Activated naive CD8-positive, alpha-beta T cell treated with anti-CD3 and anti-CD28 coated beads, Interleukin-2, amount 10 ng/mL, durations not matched to agents 7 days and 5 days (primary cell): ENCODE measurements around the gene KIFBP. TPM values are rescaled to one million over a fixed set of nuclear protein-coding genes. Genes with fewer than 3 reads are reported as not detected.
"Not testable (repeated sequence)": the region's sequence is repeated elsewhere in the genome, so short reads cannot be mapped to it uniquely, and the experiment has no call there.

Source experiments
- ATAC-seq: fragments of 150-1000 bp; cut with Tn5 transposase; one replicate; pipeline ENCODE4 v1.10.0; 2021; ENCODE audit warnings: low read depth, moderate library complexity
- POLR2A ChIA-PET: fragments of 350-600 bp; sonication (Branson Sonifier 250); formaldehyde crosslinking; loops from one replicate; lab custom pipeline; 2021; ENCODE audit warnings: antibody characterized with exemption; lab: Charles Lee
- DNase-seq: peaks from one replicate; pipeline ENCODE4 v3.0.0; 2021
- H3K27ac Mint-ChIP-seq: one replicate; pipeline ENCODE4 v1.8.0; 2022; ENCODE audit warnings: mild to moderate bottlenecking, mixed read lengths
- H3K27me3 Mint-ChIP-seq: one replicate; pipeline ENCODE4 v1.8.0; 2022; ENCODE audit warnings: mild to moderate bottlenecking, moderate library complexity, mixed read lengths
- H3K36me3 Mint-ChIP-seq: one replicate; pipeline ENCODE4 v1.8.0; 2021; ENCODE audit warnings: mild to moderate bottlenecking, mixed read lengths
- H3K4me1 Mint-ChIP-seq: one replicate; pipeline ENCODE4 v1.8.0; 2021; ENCODE audit warnings: mixed read lengths
- H3K4me3 Mint-ChIP-seq: one replicate; pipeline ENCODE4 v1.8.0; 2022; ENCODE audit warnings: mild to moderate bottlenecking, moderate library complexity, mixed read lengths
- H3K9me3 Mint-ChIP-seq: one replicate; pipeline ENCODE4 v1.8.0; 2021; ENCODE audit warnings: mixed read lengths
- total RNA-seq, 2 experiments: library from RNA; stranded (reverse); gene quantifications; one replicate each; pipeline ENCODE4 v1.2.3, GENCODE V29; 2021

KIFBP gene
- total RNA-seq, 2 experiments from 2014 or later = 13.7 TPM

- Mint-ChIP-seq H3K4me1 (peaks cover 5% of the 10 kb centered on the region), H3K9me3 (no peaks in the 10 kb centered on the region), H3K27ac (no peak overlapping the region), H3K4me3 (no peak overlapping the region), H3K27me3 (no peaks in the 10 kb centered on the region), H3K36me3 (peaks cover 22% of the 10 kb centered on the region)
- POLR2A ChIA-PET = no interaction called here
- no peak for ATAC-seq
- DNase-seq = no peak
Measured at GRCh38 chr10:69010151-69010640, 21.6 kb downstream of the KIFBP start.

DNA sequence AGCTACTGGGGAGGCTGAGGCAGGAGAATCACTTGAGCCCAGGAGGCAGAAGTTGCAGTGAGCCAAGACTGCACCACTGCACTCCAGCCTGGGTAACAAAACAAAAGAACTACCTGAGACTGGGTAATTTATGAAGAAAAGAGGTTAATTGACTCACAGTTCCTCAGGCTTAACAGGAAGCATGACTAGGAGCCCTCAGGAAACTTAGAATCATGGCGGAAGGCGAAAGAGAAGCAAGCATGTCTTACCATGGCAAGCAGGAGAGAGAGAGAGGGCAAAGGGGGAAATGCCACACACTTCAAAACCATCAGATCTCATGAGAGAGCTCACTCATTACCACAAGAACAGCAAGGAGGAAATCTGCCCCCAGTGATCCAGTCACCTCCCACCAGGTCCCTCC is 24.2 kb downstream of the KIFBP start:
- H3K9me3 Mint-ChIP-seq, POLR2A ChIA-PET, H3K27me3 Mint-ChIP-seq, ATAC-seq, DNase-seq, H3K27ac Mint-ChIP-seq, H3K4me3 Mint-ChIP-seq, H3K4me1 Mint-ChIP-seq: not testable (repeated sequence)
- peaks cover 32% of the 10 kb centered on the region for H3K36me3 Mint-ChIP-seq

DNA sequence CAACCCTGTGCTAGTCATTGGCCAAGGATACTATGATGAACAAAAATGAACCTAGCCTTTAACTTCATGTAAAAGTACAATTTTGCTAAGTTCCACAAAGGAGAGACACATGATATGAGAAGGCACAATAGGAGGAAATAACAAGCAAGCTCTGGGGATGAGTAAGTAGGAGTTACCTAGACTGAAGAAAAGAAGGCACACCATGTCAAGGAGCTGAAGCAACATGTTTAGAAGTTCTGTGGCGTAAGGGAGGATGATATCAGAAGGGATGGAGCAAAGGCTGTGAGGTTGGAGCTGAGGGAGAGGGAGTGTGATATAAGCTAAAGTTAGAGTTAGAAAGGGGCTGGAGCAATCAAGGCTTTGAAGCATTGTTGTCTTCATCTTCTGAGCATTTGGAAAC is 25.6 kb downstream of the KIFBP start:
- no peaks in the 10 kb centered on the region for H3K9me3 Mint-ChIP-seq
- H3K27ac Mint-ChIP-seq = no peak overlapping the region
- peaks cover 5% of the 10 kb centered on the region for H3K4me1 Mint-ChIP-seq
- no peak for ATAC-seq
- peaks cover 39% of the 10 kb centered on the region for H3K36me3 Mint-ChIP-seq
- POLR2A ChIA-PET = interaction anchor here (0.5 to 1.1 kb wide), 2 partner anchors 40 to 76 kb away, joined by 3 read pairs; no protein-coding TSS in a partner anchor
- DNase-seq = no peak
- H3K27me3 Mint-ChIP-seq = no peaks in the 10 kb centered on the region
- H3K4me3 Mint-ChIP-seq = no peak overlapping the region

- POLR2A ChIA-PET = no interaction called here
- peaks cover 22% of the 10 kb centered on the region for H3K36me3 Mint-ChIP-seq
- H3K27ac Mint-ChIP-seq = no peak overlapping the region
- H3K4me3 Mint-ChIP-seq = no peak overlapping the region
- no peaks in the 10 kb centered on the region for H3K27me3 Mint-ChIP-seq
- ATAC-seq (no peak), DNase-seq (no peak)
- no peaks in the 10 kb centered on the region for H3K9me3 Mint-ChIP-seq
- H3K4me1 Mint-ChIP-seq = no peaks in the 10 kb centered on the region
Measured at GRCh38 chr10:69018613-69019012, 30.0 kb downstream of the KIFBP start.

DNA sequence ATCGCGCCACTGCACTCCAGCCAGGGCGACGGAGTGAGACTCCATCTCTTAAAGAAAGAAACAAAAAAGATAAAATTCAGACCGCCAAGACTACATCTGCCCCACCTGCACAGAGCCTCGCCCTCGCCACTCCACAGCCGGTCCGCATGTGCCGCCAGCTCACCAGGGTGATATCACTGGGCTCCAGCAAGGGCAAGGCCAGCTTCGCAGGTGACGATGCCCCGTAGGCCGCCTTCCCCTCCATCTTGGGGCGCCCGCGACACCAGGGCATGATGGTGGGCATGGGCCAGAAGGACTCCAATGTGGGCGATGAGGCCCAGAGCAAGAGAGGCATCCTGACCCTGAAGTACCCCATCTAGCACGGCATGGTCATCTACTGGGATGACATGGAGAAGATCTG is 34.0 kb downstream of the KIFBP start:
- peaks cover 5% of the 10 kb centered on the region for H3K4me1 Mint-ChIP-seq
- DNase-seq (no peak), ATAC-seq (no peak)
- POLR2A ChIA-PET = no interaction called here
- no peaks in the 10 kb centered on the region for H3K9me3 Mint-ChIP-seq
- H3K36me3 Mint-ChIP-seq = peaks cover 9% of the 10 kb centered on the region
- H3K4me3 Mint-ChIP-seq = no peak overlapping the region
- no peak overlapping the region for H3K27ac Mint-ChIP-seq
- H3K27me3 Mint-ChIP-seq = no peaks in the 10 kb centered on the region

DNA sequence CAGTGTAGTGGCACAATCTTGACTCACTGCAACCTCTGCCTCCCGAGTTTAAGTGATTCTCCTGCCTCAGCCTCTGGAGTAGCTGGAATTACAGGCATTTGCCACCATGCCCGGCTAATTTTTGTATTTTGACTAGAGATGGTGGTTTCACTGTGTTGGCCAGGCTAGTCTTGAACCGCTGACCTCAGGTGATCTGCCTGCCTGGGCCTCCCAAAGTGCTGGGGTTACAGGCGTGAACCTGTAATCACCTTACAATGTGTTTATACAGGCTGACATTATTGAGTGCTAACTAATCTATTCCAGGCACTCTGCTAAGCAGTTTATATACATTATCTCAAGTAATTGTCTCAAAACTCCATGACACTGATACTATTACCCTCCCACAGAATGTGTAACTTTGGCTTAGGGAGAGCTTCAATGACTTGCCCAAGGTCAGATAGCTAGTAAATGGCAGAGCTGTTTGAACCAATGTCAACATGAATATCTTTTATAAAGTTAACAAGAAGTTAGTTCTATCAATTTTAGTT is 36.8 kb downstream of the KIFBP start:
- no peak overlapping the region for H3K4me3 Mint-ChIP-seq
- POLR2A ChIA-PET = no interaction called here

DNA sequence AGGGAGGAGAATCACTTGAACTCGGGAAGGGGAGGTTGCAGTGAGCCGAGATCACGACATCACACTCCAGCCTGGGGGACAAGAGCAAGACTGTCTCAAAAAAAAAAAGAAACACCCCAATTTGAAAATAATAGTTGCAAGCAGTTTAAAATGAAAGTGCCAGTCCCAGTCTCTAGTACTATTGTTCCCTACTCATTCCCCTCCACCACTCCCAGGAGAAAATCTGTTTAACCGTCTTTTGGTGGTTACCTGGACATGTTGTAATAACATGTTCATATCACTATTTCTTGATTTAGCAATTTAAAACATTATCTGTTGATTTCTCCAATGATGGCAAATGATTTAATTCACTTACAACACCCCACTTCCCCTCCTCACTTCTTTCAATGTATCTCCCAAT is 44.7 kb downstream of the KIFBP start:
- DNase-seq = no peak
- no peaks in the 10 kb centered on the region for H3K4me1 Mint-ChIP-seq
- ATAC-seq = no peak
- peaks cover 9% of the 10 kb centered on the region for H3K27me3 Mint-ChIP-seq
- H3K4me3 Mint-ChIP-seq = no peak overlapping the region
- no peak overlapping the region for H3K27ac Mint-ChIP-seq
- no peaks in the 10 kb centered on the region for H3K9me3 Mint-ChIP-seq
- POLR2A ChIA-PET = no interaction called here
- no peaks in the 10 kb centered on the region for H3K36me3 Mint-ChIP-seq

More for the DNA sequence above, 36.8 kb downstream of the KIFBP start:
- Mint-ChIP-seq H3K36me3 (no peaks in the 10 kb centered on the region), H3K9me3 (no peaks in the 10 kb centered on the region), H3K4me1 (peaks cover 9% of the 10 kb centered on the region), H3K27ac (no peak overlapping the region), H3K27me3 (no peaks in the 10 kb centered on the region)
- DNase-seq (no peak), ATAC-seq (no peak)

GRCh38 chr10:69037489-69037888 is 48.9 kb downstream of the KIFBP start:
- Mint-ChIP-seq H3K4me3 (no peak overlapping the region), H3K36me3 (no peaks in the 10 kb centered on the region), H3K9me3 (no peaks in the 10 kb centered on the region), H3K27me3 (peaks cover 9% of the 10 kb centered on the region), H3K27ac (no peak overlapping the region), H3K4me1 (no peaks in the 10 kb centered on the region)
- ATAC-seq = no peak
- POLR2A ChIA-PET = no interaction called here
- DNase-seq = no peak

GRCh38 chr10:69040904-69041303 is 52.3 kb downstream of the KIFBP start:
- ATAC-seq, DNase-seq, H3K9me3 Mint-ChIP-seq, POLR2A ChIA-PET, H3K36me3 Mint-ChIP-seq, H3K27me3 Mint-ChIP-seq, H3K4me3 Mint-ChIP-seq, H3K27ac Mint-ChIP-seq: not testable (repeated sequence)
- peaks cover 16% of the 10 kb centered on the region for H3K4me1 Mint-ChIP-seq

DNA sequence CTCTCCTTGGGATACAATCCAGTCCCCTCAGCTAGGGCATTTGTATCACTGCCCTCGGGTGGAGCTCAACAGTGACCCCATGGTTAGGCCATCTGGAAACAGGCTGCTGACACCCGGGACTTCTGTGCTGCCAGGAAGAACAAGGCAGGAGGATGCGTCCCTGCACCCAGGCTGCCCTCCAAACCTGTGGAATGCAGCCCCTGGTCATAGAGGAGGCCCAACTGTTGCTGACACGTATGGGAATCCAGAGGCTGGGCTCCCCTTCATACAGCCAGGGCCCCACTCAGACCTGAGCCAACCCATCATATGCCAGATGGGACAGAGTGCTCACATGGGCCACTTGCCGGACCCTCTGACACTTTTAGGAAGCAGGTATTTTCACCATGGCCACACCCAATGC is 53.8 kb downstream of the KIFBP start:
- no peak for DNase-seq
- no peak overlapping the region for H3K27ac Mint-ChIP-seq
- no peak for ATAC-seq
- no peaks in the 10 kb centered on the region for H3K9me3 Mint-ChIP-seq
- H3K4me3 Mint-ChIP-seq = no peak overlapping the region
- POLR2A ChIA-PET = no interaction called here
- H3K4me1 Mint-ChIP-seq = peaks cover 18% of the 10 kb centered on the region
- H3K36me3 Mint-ChIP-seq = no peaks in the 10 kb centered on the region
- no peaks in the 10 kb centered on the region for H3K27me3 Mint-ChIP-seq

DNA sequence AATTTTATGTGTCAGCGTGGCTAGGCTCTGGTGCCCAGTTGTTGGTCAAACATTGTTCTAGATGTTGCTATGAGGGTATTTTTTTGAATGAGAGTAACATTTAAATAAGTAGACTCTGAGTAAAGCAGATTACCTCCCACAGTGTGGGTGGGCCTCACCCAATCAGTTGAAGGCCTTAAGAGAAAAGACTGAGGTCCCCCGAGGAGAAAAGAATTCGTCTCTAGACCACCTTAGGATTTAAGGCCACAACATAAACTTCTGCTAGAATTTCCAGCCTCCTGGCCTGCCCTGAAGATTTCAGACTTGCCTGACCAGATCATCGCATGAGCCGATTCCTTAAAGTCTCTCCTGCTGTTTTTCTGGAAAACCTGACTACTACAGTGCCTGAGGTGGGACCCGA is 54.2 kb downstream of the KIFBP start:
- H3K27me3 Mint-ChIP-seq = no peaks in the 10 kb centered on the region
- no peaks in the 10 kb centered on the region for H3K9me3 Mint-ChIP-seq
- H3K27ac Mint-ChIP-seq = no peak overlapping the region
- POLR2A ChIA-PET = interaction anchor here (1.4 kb wide), 1 partner anchor 87 kb away, joined by 5 read pairs; the partner anchor contains the start of gene DDX21
- no peak overlapping the region for H3K4me3 Mint-ChIP-seq
- H3K36me3 Mint-ChIP-seq = no peaks in the 10 kb centered on the region
- no peak for ATAC-seq
- no peak for DNase-seq
- peaks cover 18% of the 10 kb centered on the region for H3K4me1 Mint-ChIP-seq

DNA sequence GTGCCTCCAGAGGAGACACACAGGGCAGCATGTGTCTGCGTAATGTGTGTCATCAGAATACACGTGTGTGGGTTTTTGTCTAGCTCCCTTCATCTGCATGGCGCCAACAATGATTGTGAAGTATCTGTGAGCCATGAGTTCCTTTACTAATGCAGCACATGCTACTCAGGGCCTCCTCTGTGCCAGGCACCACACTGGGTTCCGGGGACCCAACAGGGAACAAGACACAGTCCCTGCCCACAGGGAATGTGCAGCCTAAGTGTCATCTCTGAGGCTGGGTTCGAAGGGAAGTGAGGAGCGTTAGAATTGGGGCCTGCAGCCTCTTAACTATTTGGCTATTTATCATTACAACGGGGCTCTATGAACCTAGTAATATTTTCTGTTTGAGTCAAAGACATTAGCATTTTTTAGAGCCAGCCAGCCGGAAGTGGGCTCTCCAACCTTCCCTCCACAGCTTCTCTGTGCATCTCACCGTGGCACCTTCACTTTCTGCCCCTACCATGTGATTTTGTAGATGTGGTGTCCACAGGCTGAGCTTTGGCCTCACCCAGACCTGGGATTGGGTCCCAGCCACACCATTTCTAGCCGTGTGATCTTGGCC is 55.4 kb downstream of the KIFBP start:
- POLR2A ChIA-PET = interaction anchor here (0.7 to 3.0 kb wide), 5 partner anchors 9 to 88 kb away, joined by 3 to 21 read pairs (median 4); partner anchors contain the start of genes DDX21 and SRGN
- H3K27me3 Mint-ChIP-seq = no peaks in the 10 kb centered on the region
- H3K36me3 Mint-ChIP-seq = no peaks in the 10 kb centered on the region
- DNase-seq (no peak), ATAC-seq (peak; percentile 50)
- H3K27ac Mint-ChIP-seq = peak overlapping the region; percentile 90
- H3K9me3 Mint-ChIP-seq = no peaks in the 10 kb centered on the region
- peak overlapping the region; percentile 21 for H3K4me3 Mint-ChIP-seq
- H3K4me1 Mint-ChIP-seq = peaks cover 22% of the 10 kb centered on the region

GRCh38 chr10:69044546-69044945 is 55.9 kb downstream of the KIFBP start:
- peak overlapping the region; percentile 21 for H3K4me3 Mint-ChIP-seq
- peaks cover 23% of the 10 kb centered on the region for H3K4me1 Mint-ChIP-seq

More at GRCh38 chr10:69044546-69044945, 55.9 kb downstream of the KIFBP start:
- H3K36me3 Mint-ChIP-seq = no peaks in the 10 kb centered on the region
- H3K27me3 Mint-ChIP-seq = no peaks in the 10 kb centered on the region
- H3K9me3 Mint-ChIP-seq = no peaks in the 10 kb centered on the region
- DNase-seq = no peak
- H3K27ac Mint-ChIP-seq = peak overlapping the region; percentile 90
- POLR2A ChIA-PET = interaction anchor here (0.6 to 3.0 kb wide), 6 partner anchors 8 to 102 kb away, joined by 3 to 21 read pairs (median 4); partner anchors contain the start of gene SRGN
- ATAC-seq = no peak
